ENCODE results near the gene RFX2.

DNA sequence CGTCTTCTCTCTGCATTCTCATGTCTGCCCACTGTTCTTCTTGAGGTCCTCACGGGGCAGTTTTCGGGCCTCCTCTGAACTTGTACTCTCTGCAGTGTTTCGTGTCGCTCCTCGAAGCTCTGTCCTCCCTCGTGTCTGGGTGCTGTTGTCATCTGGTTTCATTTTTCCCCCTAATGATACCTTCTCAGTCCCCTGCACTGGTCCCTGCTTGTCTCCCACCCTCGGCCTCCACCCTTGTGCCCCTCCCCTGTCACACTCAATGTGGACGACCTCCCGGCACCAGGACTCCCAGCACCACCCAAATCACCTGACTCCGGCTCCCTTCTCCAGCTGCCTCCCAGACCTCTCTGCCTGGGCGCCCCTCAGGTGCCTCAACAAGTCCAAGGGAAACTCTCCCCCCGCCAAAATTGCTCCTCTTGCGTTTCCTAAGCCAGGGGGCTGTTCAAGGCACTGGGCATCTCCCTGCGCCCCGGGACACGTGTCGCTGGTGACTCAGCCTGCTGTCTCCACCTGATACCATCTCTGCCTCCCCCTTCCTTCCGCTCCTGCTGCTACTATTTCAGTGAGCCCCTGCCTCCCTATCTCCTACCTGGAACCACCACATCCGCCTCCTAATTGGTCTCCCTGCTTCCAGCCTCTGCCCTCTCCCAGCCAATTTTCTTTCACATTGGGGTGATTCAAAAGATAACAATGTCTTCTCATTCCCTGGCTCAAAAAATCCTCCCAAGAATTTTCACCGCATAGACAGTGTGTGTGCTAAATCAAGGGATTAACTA, 49.5 kb downstream of the RFX2 start:
- TF ChIP-seq POLR2A (IDR thresholded peaks at IDR 0.05; ENCODE audit: low read depth, low read length), result no peak
- no peak for TF ChIP-seq POLR2AphosphoS5 (IDR thresholded peaks at IDR 0.05; ENCODE audit: low read depth, low read length)
